Naive thymus-derived CD4-positive, alpha-beta T cell (primary cell): ENCODE data around the gene RPE. TPM values are rescaled to one million over a fixed set of nuclear protein-coding genes. Genes with fewer than 3 reads are reported as not detected.

ENCODE experiments used
- ATAC-seq: fragments of 150-1000 bp; cut with Tn5 transposase; 2 replicates; pipeline ENCODE4 v1.10.0; 2021; ENCODE audit warnings: mild to moderate bottlenecking, moderate library complexity
- CTCF ChIA-PET: fragments of 350-600 bp; sonication (Branson Sonifier 250); formaldehyde crosslinking; loops from one replicate; lab custom pipeline; 2021; ENCODE audit warnings: antibody characterized with exemption; lab: Charles Lee
- POLR2A ChIA-PET: fragments of 350-600 bp; sonication (Branson Sonifier 250); formaldehyde crosslinking; loops from one replicate; lab custom pipeline; 2021; ENCODE audit warnings: antibody characterized with exemption, inconsistent platforms; lab: Charles Lee
- DNase-seq, 9 donors: peaks; one replicate each; pipeline versions ENCODE4 v3.0.0 to v3.0.0-alpha.2; 2020 to 2022; ENCODE audit warnings: mixed read lengths in 1 of 9
- H3K27ac ChIP-seq: one replicate; pipeline ENCODE4 v1.7.0; 2013; ENCODE audit warnings: mild to moderate bottlenecking, low read depth, low read length, moderate library complexity
- H3K27me3 ChIP-seq, 2 donors: one replicate each; pipeline ENCODE4 v1.7.0; 2013; ENCODE audit warnings: low read length in 2 of 2, mild to moderate bottlenecking in 2 of 2, moderate library complexity in 2 of 2; ENCODE audit not compliant: control insufficient read depth in 2 of 2, insufficient read depth in 2 of 2
- H3K36me3 ChIP-seq, 3 experiments: 1 replicate in 2 of 3; 2 replicates in 1 of 3; pipeline ENCODE4 v1.7.0; 2013; ENCODE audit warnings: low read length in 3 of 3, mild to moderate bottlenecking in 3 of 3, moderate library complexity in 1 of 3; ENCODE audit not compliant: insufficient read depth in 3 of 3, control insufficient read depth in 2 of 3
- H3K4me1 ChIP-seq, 2 donors: one replicate each; pipeline ENCODE4 v1.7.0; 2013; ENCODE audit warnings: low read length in 2 of 2, mild to moderate bottlenecking in 2 of 2, moderate library complexity in 1 of 2; ENCODE audit not compliant: control insufficient read depth in 2 of 2, insufficient read depth in 2 of 2
- H3K4me3 ChIP-seq: 2 replicates; pipeline ENCODE4 v1.7.0; 2013; ENCODE audit warnings: mild to moderate bottlenecking, low read length
- H3K9me3 ChIP-seq, 3 experiments: 1 replicate in 2 of 3; 2 replicates in 1 of 3; pipeline ENCODE4 v1.7.0; 2013; ENCODE audit warnings: low read length in 3 of 3; ENCODE audit not compliant: control insufficient read depth in 2 of 3
- H3K27ac Mint-ChIP-seq, 9 donors: one replicate each; pipeline ENCODE4 v1.8.0; 2020 to 2022; ENCODE audit warnings: mixed read lengths in 9 of 9, mild to moderate bottlenecking in 8 of 9, moderate library complexity in 5 of 9, inconsistent platforms in 2 of 9
- H3K27me3 Mint-ChIP-seq, 5 donors: one replicate each; pipeline ENCODE4 v1.8.0; 2021 to 2022; ENCODE audit warnings: mixed read lengths in 5 of 5, mild to moderate bottlenecking in 1 of 5
- H3K36me3 Mint-ChIP-seq, 5 donors: one replicate each; pipeline ENCODE4 v1.8.0; 2020 to 2022; ENCODE audit warnings: mixed read lengths in 5 of 5, mild to moderate bottlenecking in 3 of 5, inconsistent platforms in 1 of 5
- H3K4me1 Mint-ChIP-seq, 7 donors: one replicate each; pipeline ENCODE4 v1.8.0; 2020 to 2022; ENCODE audit warnings: mixed read lengths in 7 of 7, mild to moderate bottlenecking in 3 of 7, inconsistent platforms in 1 of 7
- H3K4me3 Mint-ChIP-seq, 10 donors: one replicate each; pipeline ENCODE4 v1.8.0; 2020 to 2022; ENCODE audit warnings: mild to moderate bottlenecking in 10 of 10, mixed read lengths in 10 of 10, moderate library complexity in 6 of 10, inconsistent platforms in 2 of 10
- H3K9me3 Mint-ChIP-seq, 11 donors: one replicate each; pipeline ENCODE4 v1.8.0; 2020 to 2022; ENCODE audit warnings: mixed read lengths in 11 of 11, mild to moderate bottlenecking in 4 of 11, inconsistent platforms in 1 of 11, moderate library complexity in 1 of 11
- intact Hi-C, 2 donors: fragments of 100-400 bp; cut with micrococcal nuclease; formaldehyde crosslinking; loops; one replicate each; pipeline ENCODE4 v1.15.1; 2023
- polyA plus RNA-seq, 2 donors: library from polyadenylated mRNA; unstranded; fragments of 300-500 nt; fragmentation: Illumina TruSeq; gene quantifications; one replicate each; pipeline ENCODE4 v1.2.3, GENCODE V29; 2021
- total RNA-seq, 6 experiments: library from RNA in 5 of 6; stranded (reverse) in 5 of 6; gene quantifications; 1 replicate in 5 of 6; 2 replicates in 1 of 6; pipeline ENCODE4 v1.2.3 and lab custom pipeline; 2021 to 2026

The RPE gene
- total and polyA plus RNA-seq, 7 experiments from 2014 or later, result 15.9 to 47.3 (median 23.7) TPM

- Mint-ChIP-seq H3K9me3 (no peaks in the 10 kb centered on the region), H3K4me1 (peaks cover 44 to 67% (median 55%) of the 10 kb centered on the region in 7 donors), H3K27me3 (no peaks in the 10 kb centered on the region), H3K4me3 (no peak overlapping the region), H3K27ac (no peak overlapping the region), H3K36me3 (peaks cover 0 to 40% (median 16%) of the 10 kb centered on the region in 5 donors)
- CTCF ChIA-PET, result no interaction called here
- Histone ChIP-seq H3K27ac (no peak overlapping the region), H3K27me3 (no peaks in the 10 kb centered on the region), H3K4me3 (no peak overlapping the region), H3K36me3 (peaks cover 0 to 24% (median 7%) of the 10 kb centered on the region in 3 experiments), H3K9me3 (no peaks in the 10 kb centered on the region), H3K4me1 (peaks cover 15 to 16% of the 10 kb centered on the region in 2 donors)
- ATAC-seq (no peak), DNase-seq (no peak)
- intact Hi-C loops, result no loop called here
- POLR2A ChIA-PET, result no interaction called here
These were observed 6.7 kb downstream of the RPE start for GRCh38 chr2:210009126-210009525.

DNA sequence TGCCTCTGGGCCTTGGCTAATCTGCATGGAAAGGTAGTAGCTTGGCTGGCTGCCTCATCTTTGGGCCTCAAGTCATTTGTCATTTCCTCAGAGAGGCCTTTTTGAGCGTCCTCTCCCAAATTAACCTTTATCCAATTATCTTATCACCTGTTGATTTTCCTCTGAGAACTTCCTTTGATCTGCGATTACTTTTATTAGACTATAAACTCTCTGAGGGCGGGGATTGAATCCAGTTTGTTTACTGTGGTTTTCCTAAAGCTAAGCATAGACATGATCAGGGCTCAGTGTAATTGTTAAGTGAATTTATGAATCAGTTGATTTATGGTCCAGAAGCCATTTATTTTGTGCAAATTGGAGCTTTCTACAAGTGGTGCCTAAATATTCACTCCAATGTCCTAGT, 7.5 kb downstream of the RPE start:
- CTCF ChIA-PET, result no interaction called here
- Histone ChIP-seq H3K36me3 (peaks cover 2 to 25% (median 7%) of the 10 kb centered on the region in 3 experiments), H3K4me1 (peaks cover 9 to 13% of the 10 kb centered on the region in 2 donors), H3K4me3 (no peak overlapping the region), H3K27ac (no peak overlapping the region), H3K27me3 (no peaks in the 10 kb centered on the region), H3K9me3 (no peaks in the 10 kb centered on the region)
- Mint-ChIP-seq H3K9me3 (no peaks in the 10 kb centered on the region), H3K27ac (peak overlapping the region in 1 of 9 donors; percentile 33), H3K4me3 (no peak overlapping the region), H3K36me3 (peaks cover 2 to 39% (median 15%) of the 10 kb centered on the region in 5 donors), H3K27me3 (no peaks in the 10 kb centered on the region), H3K4me1 (peaks cover 39 to 63% (median 51%) of the 10 kb centered on the region in 7 donors)
- intact Hi-C loops, result no loop called here
- POLR2A ChIA-PET, result no interaction called here
- DNase-seq, result no peak
- no peak for ATAC-seq

GRCh38 chr2:210020138-210020537, 17.7 kb downstream of the RPE start:
- peaks cover 0 to under 1% of the 10 kb centered on the region in 2 donors for H3K4me1 ChIP-seq
- Mint-ChIP-seq H3K4me1 (peaks cover 0 to 5% (median 0%) of the 10 kb centered on the region in 7 donors), H3K4me3 (no peak overlapping the region), H3K9me3 (no peaks in the 10 kb centered on the region), H3K27ac (peak overlapping the region in 1 of 9 donors; percentile 26), H3K36me3 (peaks cover 1 to 41% (median 23%) of the 10 kb centered on the region in 5 donors), H3K27me3 (no peaks in the 10 kb centered on the region)
- no peak overlapping the region for H3K27ac ChIP-seq
- peaks cover 2 to 67% (median 28%) of the 10 kb centered on the region in 3 experiments for H3K36me3 ChIP-seq
- DNase-seq (no peak), ATAC-seq (peak; percentile 31)
- ChIA-PET CTCF (no interaction called here), POLR2A (no interaction called here)
- no peaks in the 10 kb centered on the region for H3K27me3 ChIP-seq
- no peak overlapping the region for H3K4me3 ChIP-seq
- intact Hi-C loops, result no loop called here
- H3K9me3 ChIP-seq, result no peaks in the 10 kb centered on the region

- Histone ChIP-seq H3K4me1 (no peaks in the 10 kb centered on the region), H3K9me3 (no peaks in the 10 kb centered on the region), H3K27ac (no peak overlapping the region), H3K36me3 (peaks cover 0 to 42% (median 20%) of the 10 kb centered on the region in 3 experiments), H3K4me3 (no peak overlapping the region), H3K27me3 (no peaks in the 10 kb centered on the region)
- peaks cover 0 to 32% (median 17%) of the 10 kb centered on the region in 5 donors for H3K36me3 Mint-ChIP-seq
- DNase-seq (no peak), ATAC-seq (no peak)
- no peaks in the 10 kb centered on the region for H3K9me3 Mint-ChIP-seq
- H3K27me3 Mint-ChIP-seq, result no peaks in the 10 kb centered on the region
- CTCF ChIA-PET, result no interaction called here
- POLR2A ChIA-PET, result no interaction called here
- H3K4me3 Mint-ChIP-seq, result no peak overlapping the region
- intact Hi-C loops, result no loop called here
- peak overlapping the region in 2 of 9 donors; percentile 7 to 14 for H3K27ac Mint-ChIP-seq
- H3K4me1 Mint-ChIP-seq, result peaks cover 0 to 3% (median 0%) of the 10 kb centered on the region in 7 donors
These were observed 20.4 kb downstream of the RPE start for GRCh38 chr2:210022824-210023223.

GRCh38 chr2:210027608-210028007, 25.2 kb downstream of the RPE start:
- H3K27me3 ChIP-seq, result no peaks in the 10 kb centered on the region
- Mint-ChIP-seq H3K4me1 (peaks cover 0 to 3% (median 0%) of the 10 kb centered on the region in 7 donors), H3K27ac (peak overlapping the region in 1 of 9 donors; percentile 21), H3K36me3 (peaks cover 0 to 21% (median 10%) of the 10 kb centered on the region in 5 donors), H3K27me3 (no peaks in the 10 kb centered on the region), H3K9me3 (no peaks in the 10 kb centered on the region), H3K4me3 (no peak overlapping the region)
- H3K4me3 ChIP-seq, result no peak overlapping the region
- ChIA-PET CTCF (no interaction called here), POLR2A (no interaction called here)
- ATAC-seq, result no peak
- DNase-seq, result no peak
- H3K36me3 ChIP-seq, result peaks cover 0 to 15% (median 6%) of the 10 kb centered on the region in 3 experiments
- H3K9me3 ChIP-seq, result no peaks in the 10 kb centered on the region
- no peaks in the 10 kb centered on the region for H3K4me1 ChIP-seq
- H3K27ac ChIP-seq, result no peak overlapping the region
- intact Hi-C loops, result no loop called here

GRCh38 chr2:210028178-210028577, 25.7 kb downstream of the RPE start:
- H3K4me3 Mint-ChIP-seq, result no peak overlapping the region
- H3K27ac ChIP-seq, result no peak overlapping the region
- H3K36me3 Mint-ChIP-seq, result peaks cover 0 to 19% (median 11%) of the 10 kb centered on the region in 5 donors

DNA sequence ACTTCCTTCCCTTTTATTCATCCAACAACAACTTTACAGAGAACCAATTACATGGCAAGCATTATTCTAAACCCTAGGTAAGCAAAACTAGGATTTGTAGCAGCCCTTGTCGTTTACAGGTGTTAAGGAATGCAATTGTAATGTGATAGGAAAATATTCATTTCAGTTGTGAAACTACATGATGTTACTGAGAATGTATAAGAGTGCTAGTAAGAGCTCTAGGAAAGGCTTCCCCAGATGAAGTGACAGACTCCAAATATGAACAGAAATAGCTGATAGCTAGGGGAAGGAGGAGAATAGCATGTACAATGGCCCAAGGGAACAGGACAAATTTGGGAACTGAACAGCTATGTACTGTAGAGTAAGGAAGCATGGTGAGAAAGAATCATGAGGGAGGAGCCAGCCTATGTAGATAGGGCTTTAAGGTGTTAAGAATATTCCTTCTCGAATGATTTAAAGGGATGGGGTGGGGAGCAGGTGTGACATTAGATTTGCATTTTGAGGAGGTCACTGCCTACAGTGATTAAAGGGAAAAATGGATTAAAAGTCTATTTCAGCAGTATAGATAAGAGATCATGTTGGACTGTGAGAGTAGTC, 31.7 kb downstream of the RPE start:
- Histone ChIP-seq H3K9me3 (no peaks in the 10 kb centered on the region), H3K4me1 (no peaks in the 10 kb centered on the region), H3K27ac (no peak overlapping the region), H3K27me3 (no peaks in the 10 kb centered on the region), H3K4me3 (no peak overlapping the region), H3K36me3 (no peaks in the 10 kb centered on the region)
- intact Hi-C loops, result no loop called here
- H3K4me1 Mint-ChIP-seq, result peaks cover 0 to 9% (median 0%) of the 10 kb centered on the region in 7 donors
- POLR2A ChIA-PET, result no interaction called here
- H3K27me3 Mint-ChIP-seq, result no peaks in the 10 kb centered on the region
- H3K36me3 Mint-ChIP-seq, result peaks cover 0 to 17% (median 7%) of the 10 kb centered on the region in 5 donors
- no peak for DNase-seq
- no peaks in the 10 kb centered on the region for H3K9me3 Mint-ChIP-seq
- no peak for ATAC-seq
- CTCF ChIA-PET, result interaction anchor here (0.5 kb wide), 1 partner anchor 17 kb away, joined by 3 read pairs; no protein-coding TSS in a partner anchor
- H3K4me3 Mint-ChIP-seq, result no peak overlapping the region
- peak overlapping the region in 1 of 9 donors; percentile 3 for H3K27ac Mint-ChIP-seq

More at GRCh38 chr2:210028178-210028577, 25.7 kb downstream of the RPE start:
- intact Hi-C loops, result no loop called here
- Histone ChIP-seq H3K27me3 (no peaks in the 10 kb centered on the region), H3K4me1 (no peaks in the 10 kb centered on the region), H3K36me3 (peaks cover 0 to 9% (median 1%) of the 10 kb centered on the region in 3 experiments), H3K9me3 (no peaks in the 10 kb centered on the region), H3K4me3 (no peak overlapping the region)
- no peaks in the 10 kb centered on the region for H3K27me3 Mint-ChIP-seq
- DNase-seq (no peak), ATAC-seq (no peak)
- H3K9me3 Mint-ChIP-seq, result no peaks in the 10 kb centered on the region
- H3K27ac Mint-ChIP-seq, result peak overlapping the region in 3 of 9 donors; percentile 62 to 75 (median 64)
- POLR2A ChIA-PET, result no interaction called here
- H3K4me1 Mint-ChIP-seq, result peaks cover 0 to 4% (median 0%) of the 10 kb centered on the region in 7 donors
- CTCF ChIA-PET, result no interaction called here
